Activated CD4-positive, alpha-beta T cell treated with anti-CD3 and anti-CD28 coated beads, Interleukin-2, amount 50 U/mL, for 4 hours (primary cell): ENCODE results near the gene ADCY2.

Experiments used
- DNase-seq, 2 experiments: peaks; one replicate each; pipeline ENCODE4 v3.0.0-alpha.2; 2020

The ADCY2 gene

GRCh38 chr5:7801891-7802614 is 406.1 kb downstream of the ADCY2 start:
- no peak for DNase-seq

- DNase-seq: no peak
These were observed 406.9 kb downstream of the ADCY2 start for GRCh38 chr5:7802855-7803254.

- DNase-seq: no peak
These were observed 408.0 kb downstream of the ADCY2 start for GRCh38 chr5:7803937-7804336.

GRCh38 chr5:7805379-7805778 is 409.4 kb downstream of the ADCY2 start:
- no peak for DNase-seq

- DNase-seq: no peak
These were observed 413.1 kb downstream of the ADCY2 start for GRCh38 chr5:7808998-7809397.

GRCh38 chr5:7811715-7812114 is 415.8 kb downstream of the ADCY2 start:
- no peak for DNase-seq

- no peak for DNase-seq
These were observed 417.1 kb downstream of the ADCY2 start for GRCh38 chr5:7813007-7813406.

GRCh38 chr5:7813576-7813975 is 417.6 kb downstream of the ADCY2 start:
- no peak for DNase-seq

- DNase-seq: no peak
These were observed 418.9 kb downstream of the ADCY2 start for GRCh38 chr5:7814816-7815215.

GRCh38 chr5:7815892-7816534 is 420.1 kb downstream of the ADCY2 start:
- DNase-seq: peak; percentile 46 to 52

- DNase-seq: no peak
These were observed 420.6 kb downstream of the ADCY2 start for GRCh38 chr5:7816535-7816901.

- no peak for DNase-seq
These were observed 426.5 kb downstream of the ADCY2 start for GRCh38 chr5:7822449-7822848.

- DNase-seq: no peak
These were observed 427.7 kb downstream of the ADCY2 start for GRCh38 chr5:7823594-7823993.

GRCh38 chr5:7824995-7825394 is 429.1 kb downstream of the ADCY2 start:
- DNase-seq: no peak

- no peak for DNase-seq
These were observed 429.7 kb downstream of the ADCY2 start for GRCh38 chr5:7825630-7826029.

GRCh38 chr5:7827610-7828009 is 431.7 kb downstream of the ADCY2 start:
- no peak for DNase-seq

GRCh38 chr5:7828269-7828668 is 432.3 kb downstream of the ADCY2 start:
- DNase-seq: no peak

- no peak for DNase-seq
These were observed 439.0 kb downstream of the ADCY2 start for GRCh38 chr5:7834982-7835381.

- DNase-seq: no peak
These were observed 441.5 kb downstream of the ADCY2 start for GRCh38 chr5:7837403-7837802.

- no peak for DNase-seq
These were observed 446.6 kb downstream of the ADCY2 start for GRCh38 chr5:7842531-7842930.

- no peak for DNase-seq
These were observed 449.0 kb downstream of the ADCY2 start for GRCh38 chr5:7844901-7845300.

GRCh38 chr5:7845557-7845956 is 449.6 kb downstream of the ADCY2 start:
- DNase-seq: no peak

- DNase-seq: no peak
These were observed 450.4 kb downstream of the ADCY2 start for GRCh38 chr5:7846327-7846726.

- DNase-seq: no peak
These were observed 452.4 kb downstream of the ADCY2 start for GRCh38 chr5:7848296-7848695.
